CD4-positive, alpha-beta T cell treated with Interleukin-15 for 1 hour (primary cell): Measurements from ENCODE around the gene POLK.
"Not testable (repeated sequence)": the region's sequence is repeated elsewhere in the genome, so short reads cannot be mapped to it uniquely, and the experiment has no call there.

Source experiments
- DNase-seq: peaks from one replicate; pipeline ENCODE4 v3.0.0-alpha.2; 2020

Gene POLK

GRCh38 chr5:75511435-75512382, at the start of gene POLK, which contains the start of gene CERT1:
Gene POLK (plus strand): TSS chr5:75511891.
Gene CERT1 (minus strand): TSS chr5:75511629. CDS start chr5:75511207, 422 bp downstream.
- peak; percentile 95 for DNase-seq

- no peak for DNase-seq
These were observed 48.0 kb upstream of the POLK start for GRCh38 chr5:75463726-75464125.

- no peak for DNase-seq
These were observed 46.2 kb upstream of the POLK start for GRCh38 chr5:75465480-75465879.

- DNase-seq, result no peak
These were observed 45.5 kb upstream of the POLK start for GRCh38 chr5:75466006-75466716.

GRCh38 chr5:75468593-75468992, 43.1 kb upstream of the POLK start:
- no peak for DNase-seq

- no peak for DNase-seq
These were observed 42.7 kb upstream of the POLK start for GRCh38 chr5:75469017-75469416.

GRCh38 chr5:75471193-75471592, 40.5 kb upstream of the POLK start:
- no peak for DNase-seq

GRCh38 chr5:75472973-75473372, 38.7 kb upstream of the POLK start:
- no peak for DNase-seq

- no peak for DNase-seq
These were observed 38.2 kb upstream of the POLK start for GRCh38 chr5:75473463-75473862.

GRCh38 chr5:75475364-75475763, 36.3 kb upstream of the POLK start:
- no peak for DNase-seq

- no peak for DNase-seq
These were observed 30.7 kb upstream of the POLK start for GRCh38 chr5:75481024-75481423.

- DNase-seq, result no peak
These were observed 29.2 kb upstream of the POLK start for GRCh38 chr5:75482482-75482881.

GRCh38 chr5:75484605-75485004, 27.1 kb upstream of the POLK start:
- no peak for DNase-seq

- DNase-seq, result not testable (repeated sequence)
These were observed 21.8 kb upstream of the POLK start for GRCh38 chr5:75489847-75490246.

GRCh38 chr5:75491621-75492020, 20.1 kb upstream of the POLK start:
- DNase-seq, result no peak

GRCh38 chr5:75496026-75496425, 15.7 kb upstream of the POLK start:
- no peak for DNase-seq

- no peak for DNase-seq
These were observed 13.4 kb upstream of the POLK start for GRCh38 chr5:75498208-75498777.

- not testable (repeated sequence) for DNase-seq
These were observed 12.8 kb upstream of the POLK start for GRCh38 chr5:75498875-75499274.

- DNase-seq, result not testable (repeated sequence)
These were observed 6.6 kb upstream of the POLK start for GRCh38 chr5:75505112-75505511.

- DNase-seq, result no peak
These were observed 3.9 kb upstream of the POLK start for GRCh38 chr5:75507841-75508240.

- no peak for DNase-seq
These were observed 2.1 kb upstream of the POLK start for GRCh38 chr5:75509546-75509945.

GRCh38 chr5:75509956-75510355, 1.7 kb upstream of the POLK start:
- no peak for DNase-seq

GRCh38 chr5:75510417-75510835, 1.3 kb upstream of the POLK start:
- DNase-seq, result no peak
